GM21529 (cell line): Measurements from ENCODE around the gene TMEM125.

Experiments used
- ATAC-seq: cut with Tn5 transposase; IDR thresholded peaks from one replicate; pipeline ENCODE4 v1.9.1; 2021; ENCODE audit not compliant: unreplicated experiment

Gene TMEM125

GRCh38 chr1:43288785-43289706 lies 19.3 kb downstream of the TMEM125 start:
- ATAC-seq, result no peak

GRCh38 chr1:43292216-43292615 lies 22.4 kb downstream of the TMEM125 start:
- ATAC-seq, result no peak

- no peak for ATAC-seq
Measured at GRCh38 chr1:43292679-43293078, 22.9 kb downstream of the TMEM125 start.

- no peak for ATAC-seq
Measured at GRCh38 chr1:43293176-43293575, 23.4 kb downstream of the TMEM125 start.

- ATAC-seq, result no peak
Measured at GRCh38 chr1:43293896-43294760, 24.3 kb downstream of the TMEM125 start.

- no peak for ATAC-seq
Measured at GRCh38 chr1:43294761-43295160, 25.0 kb downstream of the TMEM125 start.

GRCh38 chr1:43296207-43296606 lies 26.4 kb downstream of the TMEM125 start:
- ATAC-seq, result no peak

GRCh38 chr1:43298055-43298454 lies 28.3 kb downstream of the TMEM125 start:
- no peak for ATAC-seq

- no peak for ATAC-seq
Measured at GRCh38 chr1:43299101-43299500, 29.3 kb downstream of the TMEM125 start.

GRCh38 chr1:43300378-43301094 lies 30.8 kb downstream of the TMEM125 start, which contains the start of gene TIE1:
TSS of gene TIE1 (plus strand) at chr1:43300982. CDS start at chr1:43301072, 90 bp downstream.
- ATAC-seq, result no peak

- ATAC-seq, result no peak
Measured at GRCh38 chr1:43302201-43302600, 32.4 kb downstream of the TMEM125 start.

GRCh38 chr1:43302721-43303470 lies 33.1 kb downstream of the TMEM125 start:
- ATAC-seq, result no peak

GRCh38 chr1:43303471-43304313 lies 33.9 kb downstream of the TMEM125 start:
- ATAC-seq, result no peak

GRCh38 chr1:43304314-43304681 lies 34.5 kb downstream of the TMEM125 start:
- ATAC-seq, result no peak

GRCh38 chr1:43304771-43305300 lies 35.1 kb downstream of the TMEM125 start:
- ATAC-seq, result no peak

GRCh38 chr1:43305461-43305860 lies 35.7 kb downstream of the TMEM125 start:
- ATAC-seq, result no peak

- ATAC-seq, result no peak
Measured at GRCh38 chr1:43305926-43306687, 36.3 kb downstream of the TMEM125 start.

GRCh38 chr1:43306688-43307457 lies 37.1 kb downstream of the TMEM125 start:
- no peak for ATAC-seq
